GM12801 (cell line): ENCODE measurements around the gene NEURL4.

Experiments
- TF ChIP-seq, protein P1 (sequence below): IDR thresholded peaks from one replicate; pipeline ENCODE4 v1.5.1; 2011; ENCODE audit warnings: control low read depth; ENCODE audit not compliant: insufficient read length; ENCODE audit errors: extremely low read depth

The NEURL4 gene

DNA sequence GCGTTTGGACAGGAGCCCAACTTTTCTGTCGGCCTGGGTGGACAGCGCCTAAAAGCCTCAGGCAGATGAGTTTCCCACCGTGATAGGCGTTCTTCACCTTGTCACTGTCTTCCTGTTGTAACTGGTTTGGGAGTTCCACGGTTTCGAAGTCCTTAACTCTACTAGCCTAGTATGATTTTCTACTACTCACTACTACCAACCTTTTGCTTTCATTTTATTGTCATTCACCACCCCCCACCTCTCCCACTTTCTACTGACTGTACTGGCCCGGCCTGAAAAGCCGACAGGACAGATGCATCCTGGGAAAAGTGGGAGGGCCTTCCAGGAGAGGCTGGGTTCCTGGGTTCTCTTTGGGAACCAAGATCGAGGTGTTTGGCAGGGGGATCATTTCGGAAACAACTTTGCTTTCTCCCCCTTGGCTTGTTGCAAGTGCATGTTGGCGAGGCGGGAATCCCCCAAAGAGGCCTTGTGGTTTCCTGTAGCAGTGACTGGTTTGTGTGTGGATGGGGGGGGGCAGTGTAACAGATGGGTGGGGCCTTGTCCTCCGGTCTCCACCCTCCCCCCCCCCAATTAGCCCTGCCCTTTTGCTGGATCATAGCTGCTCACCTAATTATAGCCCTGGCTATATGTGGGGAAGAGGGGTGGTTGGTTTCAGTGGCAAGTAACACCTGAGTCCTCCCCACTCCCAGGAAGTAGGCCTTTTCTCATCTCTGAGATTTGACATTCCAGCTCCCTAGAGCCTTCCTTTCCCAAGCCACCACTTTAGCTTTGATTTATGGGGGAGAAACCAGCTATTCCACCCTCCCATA, 20.3 kb downstream of the NEURL4 start:
- TF ChIP-seq, protein P1, sequence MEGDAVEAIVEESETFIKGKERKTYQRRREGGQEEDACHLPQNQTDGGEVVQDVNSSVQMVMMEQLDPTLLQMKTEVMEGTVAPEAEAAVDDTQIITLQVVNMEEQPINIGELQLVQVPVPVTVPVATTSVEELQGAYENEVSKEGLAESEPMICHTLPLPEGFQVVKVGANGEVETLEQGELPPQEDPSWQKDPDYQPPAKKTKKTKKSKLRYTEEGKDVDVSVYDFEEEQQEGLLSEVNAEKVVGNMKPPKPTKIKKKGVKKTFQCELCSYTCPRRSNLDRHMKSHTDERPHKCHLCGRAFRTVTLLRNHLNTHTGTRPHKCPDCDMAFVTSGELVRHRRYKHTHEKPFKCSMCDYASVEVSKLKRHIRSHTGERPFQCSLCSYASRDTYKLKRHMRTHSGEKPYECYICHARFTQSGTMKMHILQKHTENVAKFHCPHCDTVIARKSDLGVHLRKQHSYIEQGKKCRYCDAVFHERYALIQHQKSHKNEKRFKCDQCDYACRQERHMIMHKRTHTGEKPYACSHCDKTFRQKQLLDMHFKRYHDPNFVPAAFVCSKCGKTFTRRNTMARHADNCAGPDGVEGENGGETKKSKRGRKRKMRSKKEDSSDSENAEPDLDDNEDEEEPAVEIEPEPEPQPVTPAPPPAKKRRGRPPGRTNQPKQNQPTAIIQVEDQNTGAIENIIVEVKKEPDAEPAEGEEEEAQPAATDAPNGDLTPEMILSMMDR: no peak

DNA sequence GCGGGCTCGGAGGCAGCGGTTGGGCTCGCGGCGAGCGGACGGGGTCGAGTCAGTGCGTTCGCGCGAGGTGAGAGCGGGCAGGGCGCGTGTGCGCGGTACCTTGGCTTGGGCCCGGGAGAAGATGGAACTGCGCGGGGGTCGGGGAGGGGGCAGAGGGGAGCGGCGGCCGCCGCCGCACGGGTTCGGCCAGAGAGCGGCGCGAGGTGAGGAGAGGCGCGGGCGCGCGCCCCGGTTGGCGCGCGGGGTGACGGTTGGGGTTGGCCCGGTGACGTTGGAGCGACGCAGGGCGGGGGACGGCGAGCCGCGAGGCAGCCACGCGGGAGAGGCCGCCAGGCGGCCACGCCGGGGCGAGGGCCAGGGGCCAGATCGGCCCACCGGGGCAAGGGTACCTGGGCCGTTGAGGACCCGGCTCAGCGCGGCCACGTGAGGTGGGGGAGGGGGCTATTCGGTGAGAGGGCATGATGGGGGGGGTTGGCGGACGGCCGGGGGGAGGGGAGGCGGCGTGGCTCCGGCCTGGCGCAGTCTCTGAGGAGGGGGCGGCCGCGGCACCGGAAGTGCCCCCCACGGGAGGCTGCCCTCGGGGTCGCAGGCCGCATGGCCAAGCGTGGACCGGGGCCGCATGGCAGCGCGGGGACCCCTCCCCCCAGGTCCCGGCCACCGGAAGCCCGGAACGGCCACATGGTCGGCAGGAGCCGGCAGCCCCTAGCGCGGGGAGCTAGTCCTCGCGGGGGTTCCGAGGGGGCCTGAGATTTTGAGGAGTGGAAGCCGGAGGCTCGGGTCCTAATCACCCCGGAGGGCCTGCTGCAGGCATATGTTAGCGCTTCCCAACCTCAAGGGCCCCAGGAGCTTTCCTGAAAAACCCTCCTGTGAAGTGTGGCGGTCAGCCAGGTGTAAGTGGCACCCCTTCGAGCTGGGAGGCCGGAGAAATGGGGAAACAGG, 21.2 kb downstream of the NEURL4 start:
- TF ChIP-seq, protein P1: no peak

DNA sequence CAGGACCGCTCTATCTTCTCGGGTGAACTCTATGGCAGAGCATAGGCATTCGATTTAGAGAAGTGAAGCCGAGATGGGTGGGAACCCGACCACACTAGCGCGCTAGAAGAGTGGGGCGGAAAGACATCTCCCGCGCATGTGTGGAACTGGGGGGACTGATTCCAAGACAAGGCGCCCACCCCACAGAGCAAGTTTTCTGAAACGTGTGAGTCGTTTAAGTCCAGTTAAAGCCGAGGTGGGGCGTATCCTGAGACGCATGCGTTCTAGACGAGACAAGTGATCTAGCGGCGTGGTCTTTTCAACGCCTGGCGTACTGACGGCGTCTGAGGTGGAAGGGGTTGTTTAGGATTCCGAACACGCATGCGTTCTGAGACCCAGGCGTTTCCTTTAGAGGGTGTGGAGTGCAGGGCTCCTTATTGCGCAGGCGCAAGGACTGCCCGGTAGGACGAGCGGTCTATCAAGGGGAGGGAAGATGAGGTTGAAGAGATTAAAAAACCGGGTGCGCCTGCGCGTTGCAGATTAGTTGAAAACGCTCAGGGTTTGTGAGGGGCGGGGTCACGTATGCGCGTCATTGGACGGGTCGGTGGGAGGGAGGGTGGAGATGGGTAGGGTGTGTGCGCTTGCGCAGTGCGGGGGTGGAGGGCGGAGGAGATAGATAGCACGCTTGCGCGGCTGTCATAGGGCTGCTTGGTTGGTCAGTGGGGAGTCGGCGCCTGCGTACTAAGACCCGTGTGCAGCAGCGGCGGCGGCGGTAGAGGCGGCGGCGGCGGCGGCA, 22.0 kb downstream of the NEURL4 start, which contains the start of gene EIF5A:
TSS of gene EIF5A (plus strand) at position 718 of the 775 bp plus-strand sequence. CDS start 2,008 bp downstream, outside the sequence.
- TF ChIP-seq, protein P1: no peak

DNA sequence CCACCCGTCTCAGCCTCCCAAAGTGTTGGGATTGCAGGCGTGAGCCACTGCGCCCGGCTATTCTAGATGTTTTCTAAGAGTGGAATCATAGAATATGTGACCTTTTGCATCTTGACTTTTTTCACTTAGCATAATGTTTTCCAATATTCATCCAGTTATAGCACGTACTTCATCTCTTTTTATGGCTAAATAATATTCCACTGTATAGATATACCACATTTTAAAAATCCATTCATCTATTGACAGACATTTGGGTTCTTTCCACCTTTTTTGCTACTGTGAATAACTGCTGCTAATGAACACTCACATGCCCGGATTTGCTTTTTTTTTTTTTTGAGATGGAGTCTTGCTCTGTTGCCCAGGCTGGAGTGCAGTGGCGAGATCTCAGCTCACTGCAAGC, 25.0 kb downstream of the NEURL4 start:
- TF ChIP-seq, protein P1: no peak

DNA sequence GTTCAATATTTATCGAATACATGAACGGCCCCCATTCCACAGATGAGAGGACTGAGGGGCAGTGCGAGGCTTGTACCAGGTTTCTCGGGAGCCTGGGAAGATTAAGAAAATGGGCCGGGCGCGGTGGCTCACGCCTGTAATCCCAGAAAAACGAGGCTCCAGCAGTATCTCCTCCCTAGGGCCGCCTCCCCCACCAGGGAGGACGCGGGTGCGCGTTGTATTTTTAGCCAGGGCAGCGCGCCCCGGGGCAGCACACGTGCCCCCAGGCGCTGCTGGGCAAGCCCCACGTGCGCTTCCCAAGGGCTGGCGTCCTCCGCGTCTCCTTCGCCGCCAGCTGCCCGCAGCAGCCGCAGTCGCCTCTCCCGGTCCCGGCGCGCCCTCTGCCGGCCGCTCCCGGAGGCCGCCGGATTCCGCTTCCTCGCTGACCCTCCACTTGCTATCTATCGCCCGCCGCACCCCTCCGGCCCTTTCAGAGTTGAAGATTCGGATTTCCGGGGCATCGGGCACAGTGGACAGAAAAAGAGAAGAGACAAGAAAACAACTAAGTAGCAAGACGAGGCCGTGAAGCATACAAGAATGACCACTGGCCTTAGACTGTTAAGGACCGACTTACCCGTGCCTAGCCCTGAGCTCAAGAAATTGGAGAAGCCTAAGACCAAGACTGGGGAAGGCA, 32.8 kb downstream of the NEURL4 start:
- TF ChIP-seq, protein P1: no peak

DNA sequence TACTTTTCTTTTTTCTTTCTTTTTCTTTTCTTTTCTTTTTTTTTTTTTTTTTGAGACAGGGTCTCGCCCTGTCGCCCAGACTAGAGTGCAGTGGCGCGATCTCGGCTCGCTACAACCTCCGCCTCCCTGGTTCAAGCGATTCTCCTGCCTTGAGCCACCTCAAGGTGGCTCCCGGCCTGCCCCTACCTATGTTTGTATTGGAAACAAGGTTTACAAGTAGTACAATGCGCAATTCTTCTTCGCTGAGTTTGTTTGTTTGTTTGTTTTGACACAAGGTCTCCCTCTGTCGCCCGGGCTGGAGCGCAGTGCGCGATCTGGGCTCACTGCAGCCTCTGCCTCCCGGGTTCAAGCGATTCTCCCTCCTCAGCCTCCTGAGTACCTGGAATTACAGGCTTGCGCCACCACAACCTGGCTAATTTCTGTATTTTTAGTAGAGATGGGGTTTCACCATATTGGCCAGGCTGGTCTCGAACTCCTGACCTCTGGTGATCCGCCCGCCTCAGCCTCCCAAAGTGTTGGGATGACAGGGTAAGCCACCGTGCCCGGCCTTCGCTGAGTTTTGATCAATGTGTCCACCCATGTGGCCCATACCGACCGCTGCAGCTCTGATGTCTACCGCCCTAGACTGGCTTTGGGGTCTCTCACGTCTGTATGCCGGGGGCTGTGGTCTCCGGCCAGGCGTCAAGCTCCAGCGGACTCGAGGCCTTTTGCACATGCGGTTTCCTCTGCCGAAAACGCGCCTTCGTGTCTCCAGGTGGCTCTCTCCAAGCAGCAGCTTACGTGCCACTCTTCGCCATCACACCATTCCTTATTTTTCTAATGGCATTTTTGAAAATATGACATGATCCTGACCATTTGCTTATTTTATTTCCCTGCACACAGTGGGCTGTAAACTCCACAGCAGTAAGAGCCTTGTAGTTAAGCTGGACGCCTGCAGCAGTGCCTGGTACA, 33.6 kb downstream of the NEURL4 start:
- TF ChIP-seq, protein P1: no peak
